Stimulated activated CD8-positive, alpha-beta memory T cell treated with anti-CD3 and anti-CD28 coated beads, Interleukin-2, amount 100 ng/mL, for 48 hours (primary cell): Measurements from ENCODE around the gene TMEM170B.

Experiments used
- DNase-seq, 2 donors: peaks; one replicate each; pipeline ENCODE4 v3.0.0-alpha.2; 2020; ENCODE audit warnings: low read depth in 2 of 2

Gene TMEM170B

DNA sequence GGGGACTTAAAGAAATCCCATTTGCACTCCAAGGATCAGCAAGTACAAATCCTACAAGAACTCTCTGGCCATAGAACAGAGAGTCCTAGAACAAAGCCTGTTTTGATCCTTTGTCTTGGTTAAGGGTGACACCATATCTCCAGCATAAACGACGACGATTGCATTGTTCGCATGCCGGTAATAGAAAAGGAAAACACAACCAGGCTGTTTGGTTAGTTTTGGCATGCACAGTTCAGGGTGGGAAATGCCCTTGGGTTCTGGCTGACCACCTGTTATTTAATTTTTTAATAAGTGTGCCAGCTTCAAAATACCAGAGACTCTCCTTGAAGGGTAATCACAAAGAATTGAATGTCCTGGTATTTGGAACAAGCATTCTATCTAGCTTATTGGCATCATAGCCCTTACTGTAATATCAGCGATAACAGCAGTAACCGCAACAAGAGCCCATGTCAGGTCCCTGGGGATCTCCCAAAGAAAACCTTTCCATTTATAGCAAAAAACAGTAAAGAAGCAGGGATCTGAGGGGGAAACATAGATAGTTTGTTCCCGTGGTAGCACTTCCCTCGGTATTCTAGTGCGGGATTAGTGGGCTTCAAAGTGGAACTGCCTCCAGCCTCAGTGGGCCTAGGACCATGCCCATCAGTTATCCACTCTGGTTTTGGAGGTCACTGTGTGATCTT lies 77.1 kb downstream of the TMEM170B start:
- no peak for DNase-seq

DNA sequence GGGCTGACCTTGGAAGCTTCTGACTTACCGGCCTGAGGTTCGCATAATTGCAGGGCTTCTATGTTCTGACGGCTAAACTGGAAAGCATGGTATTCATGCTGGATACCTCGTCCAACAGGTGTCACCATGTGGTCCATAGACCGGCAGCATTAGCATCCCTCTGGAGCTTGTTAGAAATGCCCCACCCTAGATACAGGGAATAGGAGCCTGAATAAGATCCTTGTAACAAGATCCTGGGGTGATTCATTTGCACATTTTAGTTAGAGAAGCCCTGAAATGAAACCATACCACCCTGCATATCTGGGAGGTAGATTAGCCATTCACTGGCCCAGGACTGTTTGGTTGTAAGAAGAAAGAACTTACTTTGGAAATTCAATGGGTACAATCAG lies 77.7 kb downstream of the TMEM170B start:
- no peak for DNase-seq

DNA sequence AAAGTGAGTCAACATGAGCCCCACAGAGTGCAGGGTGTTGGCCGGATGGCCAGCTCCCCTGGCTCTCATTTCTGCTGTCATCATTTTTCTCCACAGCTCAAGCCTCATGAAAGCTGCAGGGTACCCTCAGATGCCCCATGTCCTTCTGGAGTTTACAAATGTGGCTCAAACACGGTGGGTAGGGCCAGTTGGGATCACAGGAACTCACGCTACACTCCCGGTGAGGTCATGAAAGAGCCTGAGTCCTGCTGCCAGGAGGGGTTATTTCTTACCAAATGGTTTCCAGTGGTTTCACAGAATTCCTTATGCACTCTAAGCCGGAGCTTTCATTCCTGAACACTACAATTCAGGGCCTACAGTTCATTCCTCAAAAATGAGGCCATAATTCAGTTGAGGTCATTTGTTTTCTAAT lies 78.7 kb downstream of the TMEM170B start:
- DNase-seq: no peak

DNA sequence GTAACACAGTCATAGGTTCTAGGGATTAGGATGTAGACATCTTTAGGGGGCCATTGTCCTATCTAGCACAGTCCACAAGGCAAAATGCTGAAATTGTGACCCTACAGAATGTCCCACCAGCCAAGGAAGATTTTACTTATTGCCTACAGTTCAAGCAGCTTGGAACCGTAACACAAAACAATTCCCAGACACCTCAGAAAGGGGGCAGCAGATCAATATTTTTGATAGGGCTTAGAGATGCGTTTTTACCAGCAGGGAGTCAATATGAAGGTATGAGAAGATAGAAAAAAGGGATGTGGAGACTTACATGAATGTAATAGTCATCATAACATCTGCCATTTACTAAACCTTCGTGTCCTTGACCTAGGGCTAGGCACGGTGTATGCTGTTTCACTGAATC lies 81.0 kb downstream of the TMEM170B start:
- DNase-seq: no peak

DNA sequence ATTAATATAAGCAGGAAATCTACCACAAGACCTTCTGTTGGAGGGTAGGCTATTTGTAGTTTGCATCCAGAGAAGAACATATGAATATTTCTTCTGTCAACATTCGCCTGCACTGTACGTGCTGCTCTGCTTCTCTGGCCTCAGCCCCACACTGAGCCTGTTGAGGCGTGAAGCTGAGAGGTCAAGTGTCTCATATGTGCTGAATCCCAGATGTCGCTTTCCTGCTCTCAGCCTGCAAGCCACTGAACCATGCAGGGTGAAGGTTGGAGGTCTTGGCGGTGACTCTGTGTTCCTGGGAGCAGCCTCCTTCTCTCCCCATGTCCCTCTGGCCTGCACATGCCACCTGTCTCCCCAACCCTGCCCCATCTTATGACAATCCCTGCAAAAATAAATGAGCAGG lies 83.6 kb downstream of the TMEM170B start:
- no peak for DNase-seq

DNA sequence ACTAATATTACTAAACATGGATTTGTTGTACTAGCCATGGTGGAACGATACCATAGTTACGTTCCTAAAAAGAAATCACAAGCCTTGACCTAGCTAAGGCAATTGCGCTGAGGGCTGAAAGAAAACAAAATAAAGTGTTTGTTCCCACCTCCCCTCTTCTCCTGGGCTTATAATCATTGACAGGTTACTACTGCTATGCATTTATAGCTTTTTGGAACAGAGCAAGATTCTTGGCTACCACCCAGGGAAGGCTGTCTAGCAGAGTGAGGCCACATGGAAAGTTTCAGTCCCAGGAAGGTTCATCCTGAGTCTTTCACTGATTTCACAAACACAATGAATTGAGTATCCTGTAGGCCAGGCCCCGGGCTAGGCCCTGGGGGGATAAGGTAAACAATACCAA lies 84.6 kb downstream of the TMEM170B start:
- DNase-seq: no peak

DNA sequence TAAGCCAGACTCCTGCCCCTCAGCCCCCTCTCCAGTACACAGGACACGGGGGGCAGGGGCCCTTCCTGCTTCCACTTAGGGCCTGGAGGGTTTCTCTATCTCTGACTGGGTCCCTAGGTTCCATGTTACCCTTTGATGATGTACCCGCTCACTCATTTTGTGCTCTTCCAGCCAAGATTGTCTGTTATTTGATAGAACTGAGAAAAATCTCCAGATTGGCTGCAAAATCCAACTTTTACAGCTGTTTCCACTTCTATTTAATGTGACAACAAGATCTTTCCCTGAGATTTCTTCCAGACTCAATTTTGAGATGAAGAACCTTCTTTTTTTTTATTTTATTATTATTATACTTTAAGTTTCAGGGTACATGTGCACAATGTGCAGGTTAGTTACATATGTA lies 85.7 kb downstream of the TMEM170B start:
- no peak for DNase-seq

DNA sequence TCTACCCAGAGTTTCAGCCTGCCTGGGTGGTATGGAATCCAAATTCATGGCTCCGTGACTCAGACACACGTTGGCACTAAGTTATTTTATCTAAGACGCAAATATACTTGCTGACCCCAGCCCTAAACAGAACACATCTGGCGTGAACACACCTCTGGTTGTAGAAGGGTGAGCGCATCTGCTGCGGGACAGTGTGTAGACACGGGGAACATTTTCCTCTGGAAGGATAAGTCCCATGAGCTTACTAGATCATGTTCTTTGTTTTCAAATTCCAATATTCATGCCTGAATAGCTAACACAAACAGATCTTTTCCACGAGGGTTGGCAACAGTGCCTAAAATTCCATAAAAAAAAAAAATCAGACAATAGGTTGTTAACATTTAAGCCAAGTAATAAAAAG lies 87.8 kb downstream of the TMEM170B start:
- no peak for DNase-seq

DNA sequence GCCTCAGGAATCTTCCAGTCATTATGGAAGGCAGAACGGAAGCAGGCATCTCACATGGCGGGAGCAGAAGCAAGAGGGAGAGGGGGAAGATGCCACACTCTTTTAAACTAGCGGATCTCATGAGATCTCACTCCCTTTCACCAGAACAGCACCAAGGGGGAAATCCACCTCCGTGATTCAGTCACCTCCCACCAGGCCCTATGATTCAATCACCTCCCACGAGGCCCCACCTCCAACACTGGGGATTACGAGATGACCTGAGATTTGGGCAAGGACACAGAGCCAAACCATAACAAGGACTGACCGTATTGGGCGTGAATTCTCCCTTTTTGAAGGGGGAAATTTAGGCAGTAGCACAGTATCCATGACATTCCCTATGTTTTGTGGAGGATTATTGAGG lies 88.8 kb downstream of the TMEM170B start:
- DNase-seq: no peak

DNA sequence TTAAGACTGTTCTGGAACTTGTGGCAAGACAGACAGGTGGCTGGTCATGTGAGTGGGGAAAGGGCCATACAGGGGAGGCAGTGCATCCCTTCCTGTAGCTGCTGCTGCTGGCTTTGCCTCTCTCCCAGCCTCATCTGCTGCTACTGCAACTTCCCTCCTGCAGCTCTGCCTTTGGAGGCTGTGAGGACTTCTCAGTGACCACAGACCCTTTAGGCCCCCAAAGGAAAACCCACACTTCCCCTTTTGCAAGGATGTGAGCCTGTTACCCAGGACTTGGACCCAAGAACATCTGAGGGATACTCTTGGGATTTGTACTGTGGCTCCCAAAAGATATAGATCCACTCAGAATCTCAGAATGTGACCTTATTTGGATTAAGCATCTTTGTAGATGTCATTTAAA lies 91.0 kb downstream of the TMEM170B start:
- DNase-seq: no peak

DNA sequence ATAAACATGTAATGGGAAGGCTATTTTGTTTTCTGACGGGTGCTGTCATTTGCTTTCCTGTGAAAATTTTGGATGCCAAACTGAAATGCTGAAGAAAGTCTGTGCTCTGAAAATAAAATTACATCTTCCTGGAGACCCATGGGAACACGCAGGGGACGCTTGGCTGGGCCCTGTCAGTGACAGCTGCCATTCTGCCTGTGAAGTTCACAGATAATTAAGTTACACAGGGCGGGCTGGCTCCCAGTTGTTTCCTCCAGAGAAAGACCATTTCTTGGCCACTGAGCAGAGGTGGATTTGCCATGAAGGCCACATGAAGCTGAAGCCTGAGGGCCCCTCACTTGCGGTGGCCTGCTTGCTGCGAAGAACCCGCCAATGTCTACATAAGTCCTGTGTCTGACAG lies 93.5 kb downstream of the TMEM170B start:
- no peak for DNase-seq

DNA sequence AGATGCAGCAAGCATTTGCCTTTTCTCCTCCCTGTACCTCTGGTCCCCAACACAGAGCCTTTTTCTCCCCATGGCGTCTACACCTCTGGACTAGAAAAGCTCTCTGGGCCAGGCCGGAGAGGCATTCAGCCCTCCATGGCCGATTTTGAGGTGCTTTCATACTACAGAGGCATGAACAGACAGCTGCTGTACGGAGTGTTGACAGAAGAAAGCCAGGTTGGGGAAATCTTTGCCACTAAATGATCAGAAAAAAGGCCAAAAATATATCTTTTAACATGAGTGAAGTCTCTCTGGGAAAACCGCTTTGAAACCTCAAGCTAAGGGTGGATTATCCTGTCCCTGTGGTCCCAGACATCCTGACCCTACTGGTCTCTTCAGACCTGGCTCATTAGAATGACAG lies 94.0 kb downstream of the TMEM170B start:
- no peak for DNase-seq

DNA sequence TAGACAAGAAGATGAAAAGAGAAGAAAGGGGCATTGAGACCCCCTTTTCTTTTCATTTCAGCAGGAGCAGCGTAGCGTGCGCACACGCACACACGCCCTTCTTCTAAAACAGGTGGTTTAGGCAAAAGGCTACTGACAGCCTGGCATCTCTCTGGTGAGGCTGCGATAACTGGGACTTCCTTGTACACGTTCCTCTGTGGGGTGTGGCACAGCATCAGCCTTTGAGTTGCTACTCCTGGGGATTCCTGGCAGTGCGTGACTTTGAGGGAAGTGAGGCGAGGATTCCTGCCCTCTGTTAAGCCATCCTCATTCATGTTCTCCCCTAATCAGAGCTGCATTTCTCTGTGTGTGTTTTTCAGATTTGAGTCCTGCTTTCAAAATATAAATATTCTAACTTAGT lies 94.7 kb downstream of the TMEM170B start:
- DNase-seq: no peak

DNA sequence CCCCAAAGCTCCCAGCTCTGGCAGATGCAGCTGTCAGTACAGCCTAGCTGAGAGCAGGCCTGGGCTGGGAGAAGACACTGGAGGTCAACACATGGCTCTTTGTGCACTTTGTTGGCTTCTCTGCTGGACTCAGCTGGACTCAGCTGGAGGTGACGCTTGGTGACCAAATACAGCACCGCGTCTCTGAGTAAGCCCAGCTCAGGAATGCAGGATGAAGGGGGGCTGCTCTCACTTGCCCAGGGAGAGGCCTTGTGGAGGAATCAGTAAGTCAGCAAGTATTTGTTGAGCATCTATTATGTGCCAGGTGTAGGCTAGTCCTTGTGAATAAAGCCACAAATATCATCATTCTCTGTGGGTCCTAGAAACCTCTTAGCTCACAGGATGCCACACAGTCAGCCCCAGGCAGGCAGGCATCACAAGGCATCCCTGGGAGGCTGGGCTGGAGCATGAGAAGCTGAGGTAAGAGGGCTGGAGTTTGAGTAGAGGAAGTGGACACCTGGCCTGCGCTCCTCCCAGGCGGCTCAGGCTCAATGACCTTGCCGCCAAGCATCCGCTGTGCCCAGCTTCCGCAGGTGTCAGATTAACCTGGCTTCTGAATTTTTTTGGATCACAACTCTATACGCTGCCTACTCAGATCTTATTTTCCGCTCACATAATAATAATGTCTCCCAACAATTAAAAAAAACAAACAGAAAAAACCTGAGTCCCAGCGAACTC lies 95.4 kb downstream of the TMEM170B start:
- no peak for DNase-seq
